Hematopoietic multipotent progenitor cell treated with erythropoietin and hydrocortisone succinate and interleukin-3 and kit ligand, for 8 days (in vitro differentiated cells): ENCODE results near the gene ZNF423.
A peak's percentile ranks its signal among the peaks of the same experiment; 100 is the strongest.

Experiments used
- DNase-seq: peaks from one replicate; pipeline ENCODE4 v3.0.0-alpha.2; 2015

The ZNF423 gene

DNA sequence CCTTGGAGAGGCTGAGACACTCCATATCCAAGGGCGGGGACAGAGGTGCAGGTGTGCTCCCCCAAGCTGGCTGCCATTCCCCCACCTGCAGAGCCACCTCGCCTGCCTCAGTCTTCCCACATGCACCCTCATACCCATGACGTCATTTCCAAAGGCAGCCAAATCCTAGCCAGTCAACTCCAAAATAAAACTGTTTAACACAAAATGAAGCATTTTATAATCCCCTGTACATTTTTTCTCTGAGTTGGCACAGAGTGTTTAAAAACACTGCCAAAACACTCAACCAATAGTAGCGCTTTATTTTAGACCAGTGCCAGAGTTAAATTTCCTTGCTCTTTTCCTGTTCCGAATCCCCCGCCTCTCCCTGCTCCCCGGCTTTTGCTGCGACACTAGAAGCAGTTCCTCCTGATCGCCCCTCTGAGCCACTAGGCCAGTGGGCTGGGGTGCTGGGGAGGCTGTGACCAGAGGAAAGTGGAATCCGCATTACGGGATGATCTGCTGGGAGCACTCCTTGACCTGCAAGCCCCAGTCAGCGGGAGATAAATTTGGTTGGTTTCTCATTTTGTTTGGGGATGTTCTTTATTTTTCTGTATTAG lies 139.5 kb downstream of the ZNF423 start:
- no peak for DNase-seq

DNA sequence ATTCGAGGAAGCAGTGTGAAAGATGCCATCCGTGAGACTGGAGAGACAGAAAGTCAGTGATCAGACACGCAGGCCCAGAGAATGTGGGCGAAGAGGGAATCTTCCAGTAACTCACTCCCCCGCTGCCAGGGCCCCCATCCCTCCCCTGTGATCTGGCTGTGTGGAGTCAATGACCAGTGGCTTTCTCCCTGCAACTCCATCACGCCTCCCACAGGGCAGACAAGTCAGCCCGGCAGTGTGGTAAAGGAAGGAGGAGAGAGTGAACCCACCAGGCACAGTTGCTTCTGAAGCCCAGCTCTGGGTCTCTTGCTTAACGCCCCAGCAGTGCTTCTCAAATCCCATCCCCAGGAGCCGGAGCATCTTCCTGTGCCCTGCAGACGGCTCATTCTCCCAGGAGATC lies 142.1 kb downstream of the ZNF423 start:
- DNase-seq = no peak

DNA sequence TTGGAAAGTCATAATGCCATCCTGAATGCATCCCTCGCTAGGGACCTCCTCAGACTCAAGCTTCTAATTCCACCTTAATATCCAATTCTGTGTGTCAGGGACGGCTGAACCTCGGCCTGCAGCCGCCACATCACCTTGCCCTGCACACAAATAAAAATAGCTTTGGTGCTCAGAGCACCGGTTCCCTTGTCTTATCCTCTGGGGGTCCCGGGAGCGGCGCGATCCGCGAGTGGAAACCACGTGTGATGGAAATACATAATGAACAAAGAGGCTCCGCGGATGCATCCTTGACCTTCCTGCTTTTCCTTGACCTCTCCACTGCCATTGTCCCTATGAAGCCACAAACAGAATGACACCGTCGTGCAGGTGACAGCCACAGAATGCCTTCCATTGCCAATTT lies 143.4 kb downstream of the ZNF423 start:
- DNase-seq = no peak

DNA sequence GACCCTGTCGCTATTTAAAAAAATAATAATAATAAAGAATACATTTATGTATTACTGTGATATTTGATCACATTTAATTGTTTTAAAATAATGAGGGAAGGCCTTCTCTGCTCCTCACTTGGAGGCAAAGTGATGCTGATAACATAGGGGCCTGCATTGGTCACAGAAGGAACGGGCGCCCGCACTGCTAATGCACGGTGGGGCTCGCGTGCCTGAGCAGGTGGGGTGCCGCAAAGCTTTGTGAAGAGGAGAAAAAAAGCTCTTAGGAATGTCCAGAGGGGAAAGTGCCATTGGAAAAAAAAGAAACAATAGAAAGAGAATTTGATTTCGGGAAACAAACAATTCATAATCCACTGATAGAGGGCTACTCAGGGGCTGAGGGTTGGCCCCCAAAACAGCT lies 143.8 kb downstream of the ZNF423 start:
- no peak for DNase-seq

DNA sequence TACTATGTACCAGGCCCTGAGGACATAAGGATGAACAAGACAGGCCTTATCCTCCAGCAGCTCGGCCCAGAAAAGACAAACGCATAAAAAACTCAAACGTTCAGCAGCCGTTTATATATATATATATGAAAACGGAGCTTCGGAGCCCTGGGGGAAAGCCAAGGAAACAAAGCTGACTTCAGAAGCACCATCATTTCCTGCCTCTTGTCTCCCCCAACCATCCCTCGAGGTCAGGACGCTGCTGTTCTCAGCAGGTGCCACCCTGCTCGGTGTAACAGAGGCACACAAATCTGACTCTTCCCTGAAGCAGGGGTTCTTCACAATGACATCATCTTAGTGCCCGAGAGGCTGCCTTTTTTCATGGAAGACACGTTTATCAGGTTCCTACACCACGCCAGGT lies 146.9 kb downstream of the ZNF423 start:
- no peak for DNase-seq

DNA sequence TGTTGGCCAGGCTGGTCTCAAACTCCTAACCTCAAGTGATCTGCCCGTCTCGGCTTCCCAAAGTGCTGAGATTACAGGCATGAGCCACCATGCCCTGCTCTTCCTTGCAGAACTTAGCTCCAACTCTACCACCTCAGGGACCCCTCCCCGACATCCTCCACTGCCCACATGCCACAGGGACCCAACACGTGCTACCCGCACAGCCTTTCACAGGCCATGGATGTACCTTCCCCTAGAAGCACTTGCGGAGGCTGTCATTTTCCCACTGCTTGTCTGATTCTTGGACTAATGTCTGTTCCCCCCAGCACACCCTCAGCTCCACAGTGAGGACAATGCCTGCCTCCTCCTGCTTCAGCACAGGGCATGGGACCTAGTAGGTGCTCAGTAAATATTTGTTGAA lies 147.4 kb downstream of the ZNF423 start:
- DNase-seq = no peak

DNA sequence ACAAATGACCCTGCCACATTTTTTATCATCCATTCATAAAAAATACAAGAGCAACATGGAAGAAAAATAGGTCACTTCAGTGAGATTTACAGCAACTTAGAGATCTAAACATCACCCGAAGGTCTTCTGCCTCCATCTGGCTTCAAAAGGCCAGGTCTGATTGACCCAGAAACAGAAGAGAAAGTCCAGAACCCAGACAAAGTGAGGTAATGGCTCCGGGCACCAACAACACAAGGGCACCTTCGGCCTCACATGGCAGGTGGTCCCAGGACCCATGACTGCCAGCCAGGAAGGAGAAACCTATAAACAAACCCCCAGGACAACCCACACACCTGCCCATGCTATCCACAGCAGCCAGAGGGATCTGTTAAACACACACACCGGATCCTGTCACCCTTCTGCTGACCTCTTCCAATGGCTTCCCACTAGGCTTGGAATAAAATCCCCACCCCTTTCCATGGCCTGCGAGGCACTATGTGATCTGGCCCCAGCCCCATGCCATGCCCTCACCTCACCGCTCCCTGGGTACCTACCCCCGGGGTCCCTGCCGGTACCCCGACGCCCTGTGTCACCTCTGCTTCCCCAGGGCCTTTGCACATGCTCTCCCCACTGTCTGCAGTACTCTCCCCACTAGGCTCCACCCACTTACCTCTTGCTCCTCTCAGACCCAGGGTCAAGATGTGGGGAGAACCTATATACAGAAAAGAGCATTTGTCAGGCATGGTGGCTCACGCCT lies 149.1 kb downstream of the ZNF423 start:
- no peak for DNase-seq

DNA sequence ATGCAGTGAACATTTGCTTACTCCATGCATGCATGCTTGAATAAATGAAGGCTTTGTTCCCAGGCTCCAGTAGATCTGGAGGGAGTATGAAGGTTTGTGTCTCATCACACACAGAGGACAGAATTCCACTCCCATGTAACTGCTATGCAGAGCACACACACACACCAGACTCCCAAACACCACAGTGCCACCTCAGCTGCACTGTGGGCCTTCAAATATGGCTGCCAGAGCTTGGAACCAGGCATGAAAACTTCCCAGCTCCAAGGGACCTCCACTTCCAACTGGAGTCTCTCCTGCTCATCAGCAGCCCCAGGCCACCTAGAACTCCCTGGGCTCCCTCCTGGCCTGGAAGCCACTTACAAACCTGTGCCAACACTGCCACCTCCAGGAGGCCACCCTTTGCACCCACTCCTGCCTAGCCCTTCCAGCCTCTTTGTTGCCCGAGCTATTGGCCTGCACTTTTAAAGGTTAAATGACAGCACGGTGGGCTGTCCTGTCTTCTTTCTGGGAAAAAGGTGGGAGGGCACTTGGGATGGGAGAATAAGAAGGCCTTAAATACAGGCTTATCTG lies 151.2 kb downstream of the ZNF423 start:
- peak; percentile 17 for DNase-seq

DNA sequence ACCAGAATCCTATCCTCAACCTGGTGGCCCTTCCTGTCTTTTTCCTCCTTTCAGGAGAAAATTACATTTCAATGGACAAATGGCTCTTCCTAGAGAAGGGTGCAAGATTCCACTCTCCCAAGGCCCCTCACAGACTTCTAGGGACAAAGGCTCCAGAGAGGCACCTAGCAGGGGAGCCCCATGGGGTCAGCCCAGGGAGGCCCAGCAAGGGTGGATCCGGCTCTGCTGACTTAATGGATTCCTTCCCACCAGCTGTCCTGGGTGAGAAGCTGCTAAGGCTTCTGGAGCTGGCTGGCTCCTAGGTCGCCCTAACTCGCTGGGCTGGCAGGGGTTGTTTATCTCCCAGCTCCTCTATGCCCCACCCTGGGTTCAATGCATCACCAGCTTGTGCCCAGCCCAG lies 152.4 kb downstream of the ZNF423 start:
- no peak for DNase-seq

DNA sequence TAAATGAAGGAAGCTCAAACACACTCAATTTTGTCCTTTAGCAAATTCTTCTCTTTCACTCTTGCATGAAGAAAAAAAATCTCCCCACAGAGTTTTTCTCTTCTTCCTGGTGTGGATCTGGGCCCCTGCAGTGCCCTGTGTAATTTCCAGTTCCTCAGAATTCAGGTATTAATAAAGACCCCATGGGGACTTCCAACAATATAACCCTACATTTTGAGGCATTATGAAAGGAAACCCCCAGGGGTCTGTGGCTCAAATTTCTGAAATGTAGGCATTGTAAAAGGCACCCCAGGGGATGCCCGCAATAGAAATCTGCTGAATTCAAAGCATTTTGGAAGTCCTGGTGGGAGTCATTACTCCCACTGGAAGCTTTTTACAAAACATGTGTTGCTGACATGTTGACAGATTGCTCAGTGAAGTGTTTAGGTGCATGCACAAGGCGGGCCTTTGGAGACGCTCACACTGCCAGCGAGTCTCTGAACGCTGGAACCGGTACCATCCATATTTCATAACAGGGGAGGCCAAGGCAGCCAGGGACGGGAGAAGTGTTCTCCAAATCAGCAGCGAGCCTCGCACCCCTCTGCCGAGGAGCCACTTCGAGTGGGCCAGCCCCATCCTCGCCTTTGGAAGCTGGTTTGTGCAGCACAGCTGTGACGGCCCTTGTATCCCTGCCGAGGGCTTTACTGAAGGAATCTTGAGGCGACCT lies 154.0 kb downstream of the ZNF423 start:
- no peak for DNase-seq

DNA sequence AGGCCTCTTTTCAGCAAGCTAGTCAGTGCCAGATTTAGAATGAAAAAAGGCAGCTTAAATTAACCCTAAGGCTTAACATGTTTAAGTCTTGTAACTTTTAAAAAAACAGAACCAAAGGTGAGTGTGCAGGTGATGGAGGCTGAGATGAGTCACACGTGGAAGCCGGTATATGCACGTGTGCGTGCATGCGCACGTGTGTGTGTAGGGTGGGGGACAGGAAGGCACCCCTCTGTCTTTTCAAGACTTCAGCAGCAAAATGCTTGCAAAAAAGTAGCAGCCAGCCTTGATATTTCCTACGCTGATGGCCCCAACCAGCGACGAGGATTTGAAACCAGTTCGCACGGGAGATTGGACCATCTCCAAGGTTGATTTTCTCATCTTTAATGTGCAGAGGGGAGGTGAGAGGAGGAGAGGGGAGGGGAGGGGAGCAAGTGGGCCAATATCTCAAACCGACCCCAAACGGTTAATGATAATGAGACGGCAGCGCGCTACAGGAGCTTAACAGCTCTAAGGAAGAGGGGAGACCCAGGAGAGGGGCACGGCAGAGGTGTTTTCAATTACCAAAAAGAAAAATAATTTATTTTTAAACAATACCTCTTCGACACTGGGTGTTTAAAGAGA lies 154.7 kb downstream of the ZNF423 start:
- no peak for DNase-seq

DNA sequence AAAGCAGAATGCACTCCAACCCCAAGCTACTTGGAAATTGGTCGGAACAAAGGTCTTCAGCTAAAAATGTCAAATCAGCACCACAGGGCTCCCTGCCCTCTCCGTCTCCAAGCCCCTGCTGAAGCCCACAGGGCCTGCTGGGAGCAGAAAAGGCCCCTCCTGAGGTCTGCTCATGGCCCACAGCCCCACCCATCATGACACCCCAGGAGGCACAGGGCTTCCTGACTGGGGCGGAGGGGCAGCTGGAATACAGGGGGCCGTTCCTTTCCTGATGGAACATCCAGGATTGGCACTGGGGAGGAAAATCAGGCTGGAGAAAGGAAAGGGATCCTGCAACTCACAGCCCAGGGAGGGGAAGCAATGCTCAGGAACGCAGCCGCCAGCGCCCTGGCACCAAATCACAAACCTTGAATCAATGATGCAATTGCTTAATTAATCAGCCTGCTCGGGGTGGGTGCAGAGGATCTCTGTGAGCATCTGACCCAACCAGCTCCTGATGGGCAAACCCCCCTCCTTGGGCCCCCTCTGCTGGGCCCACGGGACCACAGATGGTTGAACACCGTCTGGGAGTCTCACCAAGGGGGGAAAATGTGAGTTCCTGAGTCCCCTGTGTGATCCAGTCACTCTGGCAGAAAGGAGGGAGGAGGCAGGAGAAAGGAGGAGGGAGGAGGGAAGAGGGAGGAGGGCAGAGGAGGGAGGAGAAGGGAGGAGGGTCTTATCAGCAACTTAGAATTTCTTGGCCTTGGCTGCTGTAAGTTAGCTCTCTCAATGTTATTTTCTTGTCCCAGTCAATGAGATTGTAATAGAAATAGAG lies 155.5 kb downstream of the ZNF423 start:
- DNase-seq = no peak

DNA sequence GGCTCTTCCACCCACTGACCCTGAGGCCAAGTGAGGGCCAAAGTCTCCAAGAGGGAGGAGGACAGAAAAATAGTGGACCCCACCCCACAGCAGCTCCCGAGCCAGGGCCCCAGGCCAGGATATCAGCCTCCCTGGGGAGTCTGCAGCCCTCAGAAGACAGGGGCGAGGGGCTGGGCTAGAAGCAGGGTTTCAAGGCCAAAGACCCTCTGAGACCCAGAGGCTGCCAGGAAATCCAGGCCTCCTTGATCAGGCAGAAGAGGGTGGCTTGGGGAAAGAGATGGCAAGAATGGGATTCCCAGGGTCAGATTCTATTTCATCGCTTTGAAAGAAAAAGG lies 156.1 kb downstream of the ZNF423 start:
- DNase-seq = no peak

DNA sequence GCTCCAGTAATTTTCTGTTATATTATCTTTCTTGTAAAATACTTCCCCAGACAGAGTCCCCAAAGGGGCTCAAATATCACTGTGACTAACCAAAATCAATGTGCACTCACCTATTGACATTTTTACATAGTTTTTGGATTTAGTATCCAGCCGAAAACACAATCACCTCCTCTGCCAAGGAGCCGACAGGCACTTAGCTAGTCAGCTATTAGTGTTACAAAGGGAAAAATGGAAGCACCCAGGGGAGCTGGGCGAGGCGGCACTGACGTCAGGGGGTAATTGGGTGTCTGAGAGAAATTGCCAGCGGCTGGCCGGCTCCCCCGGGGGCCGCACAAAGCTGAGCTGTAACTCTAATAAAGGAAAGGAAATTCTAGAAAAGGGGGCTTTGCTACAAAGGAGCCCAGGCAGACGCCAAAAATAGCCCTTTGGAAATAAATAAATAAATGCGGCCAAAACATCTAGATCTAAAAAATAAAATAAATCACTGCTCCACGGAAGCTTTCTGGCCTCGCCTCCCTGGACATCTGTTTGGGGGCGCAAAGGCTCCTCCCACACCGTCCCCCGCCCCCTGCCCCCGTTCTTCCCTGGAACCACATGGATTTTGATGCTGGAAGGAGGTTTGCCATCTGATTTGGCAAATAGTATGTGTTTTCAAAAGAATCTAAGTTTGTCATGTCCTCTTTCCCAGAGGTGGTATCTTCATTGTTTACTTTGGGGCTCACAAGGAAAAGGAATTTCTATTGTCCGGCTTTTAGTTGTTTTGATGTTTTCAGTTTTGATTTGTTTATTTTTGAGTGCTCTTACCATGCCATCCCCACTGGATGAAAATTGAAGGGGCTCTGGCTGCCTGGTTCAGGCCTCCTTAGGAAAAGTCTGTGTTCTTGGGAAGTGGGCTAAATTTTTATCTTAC lies 156.7 kb downstream of the ZNF423 start:
- no peak for DNase-seq

DNA sequence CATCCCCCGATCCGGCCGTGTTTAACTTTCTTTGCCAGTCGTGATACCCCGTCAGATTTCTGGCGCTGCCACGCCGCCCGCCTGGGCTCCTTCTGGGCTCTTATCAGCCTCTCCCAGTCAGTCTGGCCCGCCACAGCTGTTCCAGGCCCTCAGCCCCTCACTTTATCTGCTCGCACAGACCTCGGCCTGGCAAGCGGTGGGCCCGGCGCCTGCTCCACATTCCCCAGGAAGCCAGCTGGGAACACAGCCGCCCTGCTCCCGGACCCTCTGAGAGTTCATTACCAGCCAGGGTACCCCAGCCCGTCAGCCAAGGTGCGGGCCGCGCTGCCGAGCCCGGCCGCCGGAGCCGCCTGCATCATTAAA lies 157.5 kb downstream of the ZNF423 start:
- peak; percentile 83 for DNase-seq

DNA sequence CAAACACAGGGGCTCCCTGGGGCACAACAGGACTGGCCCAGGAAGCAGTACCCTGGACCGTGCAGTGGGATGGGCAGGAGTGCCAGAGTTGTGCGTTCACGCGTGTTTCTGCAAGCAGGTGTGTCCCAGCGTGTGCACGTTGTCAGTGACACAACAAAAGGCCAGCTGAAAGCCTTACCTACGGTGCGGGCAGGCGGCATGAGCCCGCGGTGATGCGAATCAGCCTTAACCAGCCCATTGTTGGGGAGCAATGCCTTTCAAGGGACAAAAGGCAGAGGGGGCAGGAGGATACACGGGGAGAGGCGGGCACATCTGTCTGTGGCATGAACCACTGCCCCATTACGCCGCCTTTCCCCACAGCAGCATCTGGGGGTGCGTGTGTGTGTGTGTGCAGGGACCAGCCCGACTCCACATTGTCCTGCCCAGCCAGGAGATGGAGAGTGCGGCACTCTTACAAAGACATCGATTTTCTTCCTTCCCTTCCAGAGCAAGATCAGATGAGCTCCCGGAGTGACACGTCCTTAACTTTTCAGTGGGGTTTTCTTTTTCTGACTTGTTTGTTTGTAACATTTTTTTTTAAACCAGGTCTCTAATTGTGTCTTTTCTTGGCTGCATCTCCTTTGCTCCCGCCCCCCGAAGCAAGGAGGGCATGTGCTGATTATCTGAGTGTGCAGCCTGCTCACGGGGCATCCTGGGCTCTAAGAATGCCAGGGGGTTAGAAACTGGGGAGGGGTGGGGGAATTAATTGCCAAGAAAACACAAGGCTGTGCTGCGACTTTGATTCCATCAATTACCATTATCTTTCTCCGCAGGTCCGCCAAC lies 158.1 kb downstream of the ZNF423 start:
- no peak for DNase-seq

DNA sequence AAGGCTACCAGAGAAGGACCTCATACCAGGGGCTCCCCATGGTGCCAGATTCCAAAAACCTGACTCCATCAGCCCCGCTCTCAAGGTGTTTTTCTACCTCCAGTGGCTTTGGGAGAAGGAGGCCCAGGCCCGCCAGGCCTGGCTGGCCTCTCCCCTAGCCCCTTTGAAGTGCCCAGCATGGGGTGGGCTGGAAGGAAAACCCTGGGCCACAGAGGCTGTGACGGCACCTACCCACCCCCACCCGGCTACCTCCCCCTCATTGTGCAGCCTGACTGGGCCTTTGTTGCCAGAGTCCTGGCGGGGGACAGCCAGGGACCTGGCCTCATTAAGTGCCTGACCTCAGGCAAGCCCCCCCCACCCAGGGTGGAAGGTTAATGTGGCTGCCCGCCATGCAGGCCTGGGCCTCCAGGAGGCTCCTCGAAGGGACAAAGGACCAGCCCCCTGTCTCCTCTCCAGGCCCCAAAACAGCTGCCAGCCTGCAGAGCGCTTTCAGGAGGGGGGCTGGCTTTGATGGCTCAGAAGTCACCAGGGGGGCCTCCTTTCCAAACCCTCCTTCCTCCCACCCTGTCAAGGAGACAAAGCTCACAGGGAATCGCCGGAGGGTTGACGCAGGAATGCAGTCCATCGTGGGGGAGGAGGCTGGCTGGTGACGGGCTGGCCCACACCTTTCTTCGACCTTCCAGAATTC lies 159.4 kb downstream of the ZNF423 start:
- DNase-seq = no peak

DNA sequence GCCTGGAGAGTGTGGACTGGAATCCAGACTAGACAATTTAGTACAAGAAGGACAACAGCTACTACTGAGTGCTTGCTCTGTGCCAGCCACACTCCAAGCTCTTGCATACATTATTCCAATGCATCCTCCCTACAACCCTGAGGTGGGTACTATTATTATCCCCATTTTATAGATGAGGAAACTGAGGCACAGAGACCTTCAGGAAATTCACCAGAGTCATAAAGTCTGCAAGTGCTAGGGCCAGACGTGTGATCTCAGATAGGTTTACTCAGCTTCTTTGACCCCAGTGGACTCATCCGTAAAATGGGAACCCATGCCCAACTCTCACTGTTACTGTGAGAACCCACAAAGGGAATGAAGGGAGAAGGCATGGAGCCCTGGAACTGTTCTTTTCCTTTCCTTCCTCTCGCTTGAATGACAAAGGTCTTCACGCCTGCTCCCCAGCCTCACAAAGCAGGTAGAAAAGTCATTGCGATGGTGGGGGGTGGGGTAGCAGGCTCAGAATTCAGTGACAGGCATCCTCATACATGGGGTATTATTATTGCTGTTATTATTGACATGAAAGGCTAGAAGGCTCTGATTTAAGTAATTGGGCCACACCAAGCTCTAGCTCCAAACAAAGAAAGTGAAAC lies 160.0 kb downstream of the ZNF423 start:
- DNase-seq = no peak

DNA sequence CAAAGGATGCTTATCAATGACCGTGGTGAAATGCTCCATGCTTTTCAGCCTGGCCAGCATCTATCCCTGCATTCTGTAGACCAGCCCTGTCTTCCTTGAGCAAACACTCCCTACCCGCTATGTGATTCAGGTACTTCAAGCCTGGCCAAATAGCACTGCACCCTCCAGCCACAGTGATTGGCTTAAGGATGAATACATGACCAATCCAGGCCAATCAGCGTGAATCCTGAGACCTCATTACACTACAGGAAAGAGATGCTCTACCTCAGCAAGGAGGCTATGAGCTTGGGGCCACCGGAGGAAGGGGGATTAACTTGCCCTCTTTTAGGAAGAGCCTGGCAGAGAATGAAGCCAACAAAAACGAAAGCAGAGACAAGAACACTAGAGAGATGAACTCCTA lies 162.5 kb downstream of the ZNF423 start:
- no peak for DNase-seq

DNA sequence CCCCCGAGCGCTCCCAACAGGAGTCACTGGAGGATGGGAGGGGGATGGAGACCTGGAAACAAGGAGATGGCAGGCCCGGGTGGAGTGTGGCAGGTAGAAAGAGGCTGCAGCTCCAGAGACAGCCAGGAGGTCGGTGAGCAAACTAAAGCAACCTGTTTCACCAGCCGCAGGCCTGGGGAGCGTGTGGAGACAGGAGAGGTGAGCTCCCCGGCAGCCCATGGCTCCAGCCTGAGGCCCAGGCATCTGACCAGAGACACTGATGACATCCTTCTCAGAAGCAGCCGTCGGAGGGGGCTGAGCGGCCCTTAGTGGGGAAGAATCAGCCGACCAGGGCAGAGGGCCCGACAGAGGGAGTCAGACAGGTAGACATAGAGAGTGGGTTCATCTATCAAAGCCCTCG lies 165.1 kb downstream of the ZNF423 start:
- DNase-seq = no peak
